K562 (cell line): ENCODE data around the gene EMD. TPM values are rescaled to one million over a fixed set of nuclear protein-coding genes. Genes with fewer than 3 reads are reported as not detected.

Experiments used
- ATAC-seq: fragments of 200-7000 bp; cut with Tn5 transposase; 3 replicates; pipeline ENCODE4 v1.9.1; 2020; ENCODE audit warnings: moderate library complexity
- BruUV-seq: library from RNA; stranded (reverse); fragments of 400-500 nt; replicated peaks from 2 replicates; lab custom pipeline; 2021; lab: Mats Ljungman, UMichigan
- CTCF ChIA-PET: fragments of 300-600 bp; formaldehyde crosslinking; extraction: SDS; loops from one replicate; lab custom pipeline; 2021; ENCODE audit warnings: low intra/inter-chr PET ratio; lab: Yijun Ruan, JAX
- POLR2A ChIA-PET: fragments of 300-600, 350-650 bp; sonication (Branson Sonifier 250); formaldehyde crosslinking; extraction: SDS; loops from one replicate; lab custom pipeline; 2021; ENCODE audit warnings: antibody characterized with exemption, inconsistent platforms; lab: Yijun Ruan, JAX
- DNase-seq, 4 experiments: peaks; one replicate each; pipeline versions ENCODE4 v3.0.0 to v3.0.0-alpha.2; 2011 to 2018; ENCODE audit warnings: low spot score in 3 of 4, mixed read lengths in 3 of 4; ENCODE audit errors: extremely low read depth in 1 of 4
- FAIRE-seq: peaks from 2 replicates; lab custom pipeline; 2011; peaks lifted over from hg19 to GRCh38; lab: Jason Lieb, UNC
- H2AFZ ChIP-seq: 2 replicates; pipeline ENCODE4 v1.6.0; 2011; ENCODE audit warnings: low read depth, low read length, control low read depth, inconsistent platforms
- H3K27ac ChIP-seq: fragments of 200-600 bp; 3 replicates; pipeline ENCODE4 v1.8.0; 2011; ENCODE audit warnings: low read depth, mild to moderate bottlenecking, control low read depth, inconsistent platforms, low read length, moderate library complexity, mixed read lengths; ENCODE audit errors: extremely low read depth
- H3K27me3 ChIP-seq, 2 experiments: fragments of 300-600 bp in 1 of 2; 2 replicates in 1 of 2; 3 replicates in 1 of 2; pipeline versions ENCODE4 v1.6.0 to v1.8.0; 2011; ENCODE audit warnings: inconsistent platforms in 2 of 2, low read length in 2 of 2, mild to moderate bottlenecking in 1 of 2, mixed read lengths in 1 of 2, moderate library complexity in 1 of 2; ENCODE audit not compliant: control insufficient read depth in 2 of 2, insufficient read depth in 2 of 2
- H3K36me3 ChIP-seq: fragments of 300-600 bp; 3 replicates; pipeline ENCODE4 v1.8.0; 2011; ENCODE audit warnings: mild to moderate bottlenecking, low read length, inconsistent platforms; ENCODE audit not compliant: control insufficient read depth, insufficient read depth
- H3K4me1 ChIP-seq, 2 experiments: fragments of 200-600 bp in 1 of 2; replicated peaks in 1 of 2; 2 replicates in 1 of 2; 3 replicates in 1 of 2; pipeline versions ENCODE4 v1.5.1 to v1.8.0; 2011; ENCODE audit warnings: inconsistent platforms in 2 of 2, low read length in 2 of 2, mild to moderate bottlenecking in 1 of 2, mixed read lengths in 1 of 2, moderate library complexity in 1 of 2; ENCODE audit not compliant: control insufficient read depth in 2 of 2, insufficient read depth in 2 of 2
- H3K4me2 ChIP-seq: 2 replicates; pipeline ENCODE4 v1.6.1; 2011; ENCODE audit warnings: low read length, control low read depth, inconsistent platforms, mixed read lengths; ENCODE audit not compliant: insufficient read depth
- H3K4me3 ChIP-seq: fragments of 200-600 bp; sonication (generic), shearing (Covaris generic); 2 replicates; pipeline ENCODE4 v1.5.1; 2016; ENCODE audit warnings: control low read depth, inconsistent platforms
- H3K79me2 ChIP-seq: fragments of 200-600 bp; 3 replicates; pipeline ENCODE4 v1.8.0; 2011; ENCODE audit warnings: low read length, inconsistent platforms; ENCODE audit not compliant: control insufficient read depth, insufficient read depth
- H3K9ac ChIP-seq, 2 experiments: 2 replicates each; pipeline versions ENCODE4 v1.6.0 to v1.6.1; 2011; ENCODE audit warnings: low read depth in 2 of 2, low read length in 2 of 2, control low read depth in 1 of 2, inconsistent platforms in 1 of 2, mild to moderate bottlenecking in 1 of 2, mixed read lengths in 1 of 2; ENCODE audit not compliant: insufficient read depth in 1 of 2
- H3K9me1 ChIP-seq: one replicate; pipeline ENCODE4 v1.6.0; 2011; ENCODE audit warnings: inconsistent platforms, mild to moderate bottlenecking, low read length, moderate library complexity; ENCODE audit not compliant: control insufficient read depth, insufficient read depth
- H3K9me3 ChIP-seq: replicated peaks from 2 replicates; pipeline ENCODE4 v1.5.1; 2011; ENCODE audit warnings: low read depth, low read length, inconsistent platforms; ENCODE audit not compliant: control insufficient read depth, insufficient read depth
- H4K20me1 ChIP-seq: replicated peaks from 2 replicates; pipeline ENCODE4 v1.6.1; 2011; ENCODE audit warnings: low read length, inconsistent platforms, mixed read lengths; ENCODE audit not compliant: control insufficient read depth, insufficient read depth
- CC2D1A ChIP-seq: fragments of 450-650 bp; IDR thresholded peaks from 2 replicates; pipeline ENCODE4 v1.6.1; 2017; ENCODE audit warnings: mild to moderate bottlenecking
- E4F1 ChIP-seq: fragments of 250-450 bp; sonication (Bioruptor Pico); IDR thresholded peaks from 2 replicates; pipeline ENCODE4 v1.5.0; 2021; ENCODE audit warnings: mild to moderate bottlenecking, borderline replicate concordance
- ZNF140 ChIP-seq: fragments of 250-450 bp; sonication (Bioruptor Pico); IDR thresholded peaks from 2 replicates; pipeline ENCODE4 v1.8.0; 2021; ENCODE audit warnings: moderate library complexity, mild to moderate bottlenecking, inconsistent platforms
- WGBS: fragments of 100-300 bp; shearing (Covaris generic); methylation state at CpG from one replicate; pipeline ENCODE4 v1.1.6; 2016; ENCODE audit warnings: low coverage, mixed read lengths; ENCODE audit not compliant: insufficient coverage; ENCODE audit errors: missing lambda C conversion rate; 5-methylcytosine and 5-hydroxymethylcytosine counted together
- in situ Hi-C: fragments of 300-500 bp; cut with MboI; formaldehyde crosslinking; loops from 4 replicates; pipeline ENCODE4 v1.15.0; 2018; ENCODE audit warnings: inconsistent platforms, mixed read lengths
- intact Hi-C: fragments of 100-400 bp; cut with micrococcal nuclease; formaldehyde crosslinking; loops from 2 replicates; pipeline ENCODE4 v1.14.2; 2022
- polyA plus RNA-seq, 8 experiments: library from polyadenylated mRNA; depleted of rRNA in 4 of 8; stranded (reverse) in 5 of 8; unstranded in 3 of 8; fragments of >200 nt; fragmentation: Nextera tagmentation in 2 of 8; fragmentation: Illumina TruSeq in 1 of 8; extraction: Ambion mirVana in 2 of 8; extraction: Trizol in 1 of 8; gene quantifications; 2 replicates each; pipeline versions ENCODE4 v1.2.1 to v1.2.3, GENCODE V29; 2011 to 2014; ENCODE audit warnings: inconsistent platforms in 1 of 8, missing spikeins in 1 of 8
- total RNA-seq, 7 experiments: library from RNA; depleted of rRNA in 6 of 7; stranded (reverse); fragments of >200 nt in 6 of 7; fragmentation: Illumina TruSeq in 2 of 7; extraction: Trizol in 2 of 7; gene quantifications; 2 replicates each; pipeline versions ENCODE4 v1.2.1 to v1.2.3, GENCODE V29; 2011 to 2021; ENCODE audit warnings: low replicate concordance in 1 of 7

The EMD gene
- total and polyA plus RNA-seq, 9 of the 15 experiments (the other 6 are each of a cell fraction or from before 2014, with no cell fraction given) = 2.3 to 206 (median 61.9) TPM

- DNase-seq = no peak
- Histone ChIP-seq H3K4me3 (no peak overlapping the region), H3K79me2 (peaks cover 30% of the 10 kb centered on the region), H3K36me3 (peaks cover 35% of the 10 kb centered on the region), H3K27me3 (no peaks in the 10 kb centered on the region), H4K20me1 (peaks cover 13% of the 10 kb centered on the region), H2AFZ (no peak overlapping the region), H3K4me2 (no peak overlapping the region), H3K9ac (no peak overlapping the region), H3K9me3 (no peaks in the 10 kb centered on the region; the same call in 1 of the 2 replicates), H3K4me1 (peaks cover 6 to 10% of the 10 kb centered on the region in 2 experiments; a peak in 4 of 5 replicates), H3K9me1 (no peaks in the 10 kb centered on the region), H3K27ac (no peak overlapping the region)
- TF ChIP-seq ZNF140 (CRISPR knock-in tag) = no peak
- TF ChIP-seq CC2D1A = no peak
- TF ChIP-seq E4F1 (CRISPR knock-in tag) = no peak
- no TSS peak for BruUV-seq
- POLR2A ChIA-PET = interaction anchor here (0.6 to 6.0 kb wide), 6 partner anchors 7 to 134 kb away, joined by 3 to 85 read pairs (median 4); partner anchors contain the start of genes DNASE1L1, SLC10A3 and TAFAZZIN
- in situ Hi-C loops = loop anchor here (10.0 kb wide), 1 partner anchor 132 kb away; no protein-coding TSS in a partner anchor
- intact Hi-C loops = no loop called here
- ATAC-seq = no peak
- WGBS = 84% methylated on average over 5 of the region's 10 CpGs
- CTCF ChIA-PET = no interaction called here
- no peak for FAIRE-seq
Observed at GRCh38 chrX:154403192-154403591, 24.1 kb downstream of the EMD start.
